Glutamatergic neuron (in vitro differentiated cells): ENCODE measurements around the gene THADA. TPM values are rescaled to one million over a fixed set of nuclear protein-coding genes. Genes with fewer than 3 reads are reported as not detected.

ENCODE experiments used
- DNase-seq: peaks from one replicate; pipeline ENCODE4 v3.0.0; 2022
- H3K27ac Mint-ChIP-seq: one replicate; pipeline ENCODE4 v1.8.0; 2020; ENCODE audit warnings: mild to moderate bottlenecking, mixed read lengths, inconsistent platforms; ENCODE audit not compliant: unreplicated experiment
- H3K27me3 Mint-ChIP-seq: one replicate; pipeline ENCODE4 v1.8.0; 2020; ENCODE audit warnings: mild to moderate bottlenecking, moderate library complexity, mixed read lengths, inconsistent platforms; ENCODE audit not compliant: unreplicated experiment
- H3K36me3 Mint-ChIP-seq: one replicate; pipeline ENCODE4 v1.8.0; 2020; ENCODE audit warnings: mild to moderate bottlenecking, mixed read lengths, inconsistent platforms; ENCODE audit not compliant: unreplicated experiment
- H3K4me1 Mint-ChIP-seq: one replicate; pipeline ENCODE4 v1.8.0; 2020; ENCODE audit warnings: mild to moderate bottlenecking, low read depth, mixed read lengths, inconsistent platforms; ENCODE audit not compliant: unreplicated experiment
- H3K4me3 Mint-ChIP-seq: one replicate; pipeline ENCODE4 v1.8.0; 2020; ENCODE audit warnings: mild to moderate bottlenecking, mixed read lengths, inconsistent platforms; ENCODE audit not compliant: unreplicated experiment
- H3K9me3 Mint-ChIP-seq: one replicate; pipeline ENCODE4 v1.8.0; 2020; ENCODE audit warnings: mild to moderate bottlenecking, moderate library complexity, mixed read lengths, inconsistent platforms; ENCODE audit not compliant: unreplicated experiment
- total RNA-seq: library from RNA; stranded (reverse); fragmentation: NEBNext Ultra II Directional; extraction: Animal tissue kit (Norgen Biotek cat#: 25700); gene quantifications from one replicate; pipeline ENCODE4 v1.2.1, GENCODE V29; 2021; ENCODE audit not compliant: unreplicated experiment
- TF ChIP-seq, protein P1 (sequence below): fragments of 200-600 bp; sonication (generic); IDR thresholded peaks from one replicate; pipeline ENCODE4 v1.5.0; 2021; ENCODE audit not compliant: partially characterized antibody, unreplicated experiment

The THADA gene
- total RNA-seq, 1 donor from 2014 or later: 15.0 TPM

DNA sequence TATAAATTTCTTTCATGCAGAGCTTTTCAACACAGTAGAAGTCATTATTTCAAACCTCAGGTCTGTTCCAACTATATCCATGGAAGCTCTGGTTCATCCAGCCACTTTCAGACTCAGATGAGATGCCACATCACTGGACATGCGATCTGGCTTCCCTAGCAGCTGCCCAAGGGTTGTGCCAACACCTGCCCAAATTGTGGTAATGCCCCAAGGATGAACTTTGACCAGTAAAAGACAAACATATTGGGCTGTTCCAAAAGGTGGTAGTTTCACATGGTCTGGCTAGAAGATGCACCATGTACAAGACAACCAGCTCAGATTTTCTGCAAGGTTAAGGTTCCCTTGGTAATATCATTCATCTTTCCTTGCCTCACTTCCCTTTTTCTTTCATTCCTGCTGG is 101.9 kb downstream of the THADA start:
- H3K9me3 Mint-ChIP-seq: no peaks in the 10 kb centered on the region
- H3K27ac Mint-ChIP-seq: no peak overlapping the region
- H3K36me3 Mint-ChIP-seq: no peaks in the 10 kb centered on the region
- no peak overlapping the region for H3K4me3 Mint-ChIP-seq
- TF ChIP-seq, protein P1, sequence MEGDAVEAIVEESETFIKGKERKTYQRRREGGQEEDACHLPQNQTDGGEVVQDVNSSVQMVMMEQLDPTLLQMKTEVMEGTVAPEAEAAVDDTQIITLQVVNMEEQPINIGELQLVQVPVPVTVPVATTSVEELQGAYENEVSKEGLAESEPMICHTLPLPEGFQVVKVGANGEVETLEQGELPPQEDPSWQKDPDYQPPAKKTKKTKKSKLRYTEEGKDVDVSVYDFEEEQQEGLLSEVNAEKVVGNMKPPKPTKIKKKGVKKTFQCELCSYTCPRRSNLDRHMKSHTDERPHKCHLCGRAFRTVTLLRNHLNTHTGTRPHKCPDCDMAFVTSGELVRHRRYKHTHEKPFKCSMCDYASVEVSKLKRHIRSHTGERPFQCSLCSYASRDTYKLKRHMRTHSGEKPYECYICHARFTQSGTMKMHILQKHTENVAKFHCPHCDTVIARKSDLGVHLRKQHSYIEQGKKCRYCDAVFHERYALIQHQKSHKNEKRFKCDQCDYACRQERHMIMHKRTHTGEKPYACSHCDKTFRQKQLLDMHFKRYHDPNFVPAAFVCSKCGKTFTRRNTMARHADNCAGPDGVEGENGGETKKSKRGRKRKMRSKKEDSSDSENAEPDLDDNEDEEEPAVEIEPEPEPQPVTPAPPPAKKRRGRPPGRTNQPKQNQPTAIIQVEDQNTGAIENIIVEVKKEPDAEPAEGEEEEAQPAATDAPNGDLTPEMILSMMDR: no peak
- H3K4me1 Mint-ChIP-seq: no peaks in the 10 kb centered on the region
- H3K27me3 Mint-ChIP-seq: no peaks in the 10 kb centered on the region
- DNase-seq: no peak

DNA sequence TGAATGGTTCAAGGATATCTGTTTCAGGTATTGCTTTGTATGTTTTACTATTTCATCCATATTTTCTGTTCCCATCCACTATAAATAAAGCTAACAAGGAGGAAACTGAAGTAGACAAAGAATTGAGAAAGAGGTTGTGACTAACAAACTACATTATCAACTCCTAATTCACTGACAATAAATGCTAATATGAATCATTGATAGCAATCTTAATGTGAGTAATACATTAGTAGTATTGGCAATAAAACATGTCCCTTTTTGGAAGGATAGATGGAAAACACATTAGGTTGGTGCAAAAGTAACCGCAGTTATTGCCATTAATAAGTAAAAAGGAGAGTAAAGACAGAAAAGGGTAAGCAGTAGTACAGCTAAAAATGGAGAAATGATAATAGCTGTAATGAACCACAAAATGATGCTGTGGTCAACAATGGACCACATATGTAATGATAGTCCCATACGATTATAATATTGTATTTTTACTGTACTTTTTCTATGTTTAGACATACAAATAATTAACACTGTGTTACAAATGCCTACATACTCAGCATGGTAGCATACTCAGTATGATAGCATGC is 104.7 kb downstream of the THADA start:
- H3K27ac Mint-ChIP-seq: no peak overlapping the region
- H3K4me1 Mint-ChIP-seq: no peaks in the 10 kb centered on the region
- H3K9me3 Mint-ChIP-seq: no peaks in the 10 kb centered on the region
- TF ChIP-seq, protein P1: no peak
- DNase-seq: no peak
- H3K27me3 Mint-ChIP-seq: no peaks in the 10 kb centered on the region
- H3K36me3 Mint-ChIP-seq: no peaks in the 10 kb centered on the region
- no peak overlapping the region for H3K4me3 Mint-ChIP-seq

DNA sequence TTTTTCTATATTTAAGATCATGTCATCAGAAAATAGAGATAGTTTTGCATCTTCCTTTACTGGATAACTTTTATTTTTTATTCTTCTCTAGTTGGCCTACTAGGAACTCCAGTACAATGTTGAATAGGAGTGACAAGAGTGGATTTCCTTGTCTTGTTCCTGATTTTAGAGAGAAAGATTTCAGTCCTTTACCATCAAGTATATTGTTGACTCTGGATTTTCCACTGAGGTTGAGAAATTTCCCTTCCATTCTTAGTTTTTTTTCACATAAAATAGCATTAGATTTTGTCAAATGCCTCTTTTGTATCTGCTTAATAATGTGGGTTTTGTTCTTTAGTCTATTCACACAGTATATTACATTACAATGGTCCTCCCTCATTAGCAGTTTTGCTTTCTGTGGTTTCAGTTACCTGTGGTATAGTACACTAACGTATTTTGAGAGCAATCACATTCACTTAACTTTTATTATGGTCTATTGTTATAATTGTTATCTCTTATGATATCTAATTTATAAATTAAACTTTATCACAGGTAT is 105.5 kb downstream of the THADA start:
- no peak overlapping the region for H3K27ac Mint-ChIP-seq

DNA sequence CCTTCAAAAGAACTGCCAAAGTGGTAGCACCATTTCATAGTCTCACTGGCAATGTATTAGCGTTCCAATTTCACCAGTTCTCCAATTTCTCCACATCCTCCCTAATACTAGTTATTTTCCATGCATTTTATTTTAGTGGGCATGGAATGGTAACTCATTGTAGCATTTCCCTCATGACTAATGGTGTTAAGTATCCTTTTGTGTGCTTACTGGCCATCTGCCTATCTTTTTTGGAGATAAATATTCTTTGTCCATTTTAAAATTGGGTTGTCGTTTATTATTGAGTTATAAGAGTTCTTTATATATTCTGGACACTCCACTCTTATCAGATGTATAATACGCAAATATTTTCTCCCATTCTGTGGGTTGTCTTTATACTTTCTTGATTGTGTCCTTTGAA is 107.1 kb downstream of the THADA start:
- Mint-ChIP-seq H3K9me3 (no peaks in the 10 kb centered on the region), H3K27ac (no peak overlapping the region), H3K36me3 (no peaks in the 10 kb centered on the region), H3K27me3 (no peaks in the 10 kb centered on the region), H3K4me3 (no peak overlapping the region), H3K4me1 (no peaks in the 10 kb centered on the region)
- TF ChIP-seq, protein P1: no peak
- DNase-seq: no peak

More for the DNA sequence above, 105.5 kb downstream of the THADA start:
- Mint-ChIP-seq H3K4me3 (no peak overlapping the region), H3K4me1 (no peaks in the 10 kb centered on the region), H3K9me3 (no peaks in the 10 kb centered on the region), H3K27me3 (no peaks in the 10 kb centered on the region), H3K36me3 (no peaks in the 10 kb centered on the region)
- TF ChIP-seq, protein P1: no peak
- DNase-seq: no peak

DNA sequence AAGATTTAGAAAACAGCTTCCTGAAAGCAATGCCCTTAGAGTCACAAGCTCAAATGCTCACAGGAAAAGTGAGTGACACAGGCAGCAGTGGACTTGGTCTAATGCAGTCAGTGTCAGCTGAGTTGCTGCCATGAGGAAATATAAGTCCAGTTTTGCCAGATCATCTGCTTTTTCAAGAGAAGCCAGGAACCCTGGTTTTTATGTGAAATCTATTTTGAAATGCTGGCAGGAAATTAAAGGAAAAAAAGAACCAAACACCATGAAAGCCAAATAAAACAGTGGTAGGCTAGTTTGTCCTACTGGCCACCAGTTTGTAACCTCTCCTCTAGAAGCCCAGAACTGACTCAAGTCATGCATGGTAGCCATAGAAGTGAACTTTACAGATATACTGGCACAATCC is 109.2 kb downstream of the THADA start:
- no peak for DNase-seq
- Mint-ChIP-seq H3K4me1 (no peaks in the 10 kb centered on the region), H3K9me3 (no peaks in the 10 kb centered on the region), H3K27me3 (no peaks in the 10 kb centered on the region), H3K27ac (no peak overlapping the region), H3K36me3 (no peaks in the 10 kb centered on the region), H3K4me3 (no peak overlapping the region)
- TF ChIP-seq, protein P1: no peak
